Measurements from ENCODE around the gene PAQR5.

DNA sequence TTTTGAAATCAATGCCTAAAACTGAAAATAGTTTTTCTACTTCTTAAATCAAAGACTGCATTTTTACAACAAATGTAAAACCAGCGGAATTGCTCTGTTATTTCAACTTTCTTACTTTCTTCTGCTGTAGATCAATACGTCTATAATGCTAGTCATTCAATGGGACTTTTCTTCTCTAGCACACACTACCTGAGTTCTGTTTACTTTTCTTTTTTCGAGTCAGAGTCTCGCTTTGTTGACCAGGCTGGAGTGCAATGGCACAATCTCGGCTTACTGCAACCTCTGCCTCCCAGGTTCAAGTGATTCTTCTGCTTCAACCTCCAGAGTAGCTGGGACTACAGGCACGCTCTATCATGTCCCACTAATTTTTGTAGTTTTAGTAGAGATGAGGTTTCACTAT is 74.7 kb downstream of the PAQR5 start:
- TF ChIP-seq, protein P1, sequence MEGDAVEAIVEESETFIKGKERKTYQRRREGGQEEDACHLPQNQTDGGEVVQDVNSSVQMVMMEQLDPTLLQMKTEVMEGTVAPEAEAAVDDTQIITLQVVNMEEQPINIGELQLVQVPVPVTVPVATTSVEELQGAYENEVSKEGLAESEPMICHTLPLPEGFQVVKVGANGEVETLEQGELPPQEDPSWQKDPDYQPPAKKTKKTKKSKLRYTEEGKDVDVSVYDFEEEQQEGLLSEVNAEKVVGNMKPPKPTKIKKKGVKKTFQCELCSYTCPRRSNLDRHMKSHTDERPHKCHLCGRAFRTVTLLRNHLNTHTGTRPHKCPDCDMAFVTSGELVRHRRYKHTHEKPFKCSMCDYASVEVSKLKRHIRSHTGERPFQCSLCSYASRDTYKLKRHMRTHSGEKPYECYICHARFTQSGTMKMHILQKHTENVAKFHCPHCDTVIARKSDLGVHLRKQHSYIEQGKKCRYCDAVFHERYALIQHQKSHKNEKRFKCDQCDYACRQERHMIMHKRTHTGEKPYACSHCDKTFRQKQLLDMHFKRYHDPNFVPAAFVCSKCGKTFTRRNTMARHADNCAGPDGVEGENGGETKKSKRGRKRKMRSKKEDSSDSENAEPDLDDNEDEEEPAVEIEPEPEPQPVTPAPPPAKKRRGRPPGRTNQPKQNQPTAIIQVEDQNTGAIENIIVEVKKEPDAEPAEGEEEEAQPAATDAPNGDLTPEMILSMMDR (IDR thresholded peaks at IDR 0.05; ENCODE audit: borderline replicate concordance, extremely low read depth, low read length, poor library complexity, severe bottlenecking) = no peak
- TF ChIP-seq EZH2 (IDR thresholded peaks at IDR 0.05; ENCODE audit: borderline replicate concordance, low read depth, low read length, severe bottlenecking) = no peak

Measured in DND-41 (cell line).